MM.1S (cell line): ENCODE measurements around the gene APBB2.

Experiments used
- DNase-seq: peaks from one replicate; pipeline ENCODE4 v3.0.0-alpha.2; 2015
- H2AFZ ChIP-seq: fragments of 300-600 bp; sonication (generic); 2 replicates; pipeline ENCODE4 v1.6.0; 2016; ENCODE audit warnings: antibody characterized with exemption, low read length
- H3F3A ChIP-seq: fragments of 300-600 bp; sonication (generic); 2 replicates; pipeline ENCODE4 v1.6.1; 2016; ENCODE audit warnings: mild to moderate bottlenecking, antibody characterized with exemption, low read length, moderate library complexity, mixed read lengths; ENCODE audit not compliant: insufficient read depth
- H3K27ac ChIP-seq: fragments of 300-600 bp; sonication (generic); 2 replicates; pipeline ENCODE4 v1.5.1; 2016; ENCODE audit warnings: mild to moderate bottlenecking, low read length
- H3K27me3 ChIP-seq: fragments of 300-600 bp; sonication (generic); replicated peaks from 2 replicates; pipeline ENCODE4 v1.6.0; 2016; ENCODE audit warnings: low read length; ENCODE audit not compliant: insufficient read depth
- H3K36me3 ChIP-seq: fragments of 300-600 bp; sonication (generic); replicated peaks from 2 replicates; pipeline ENCODE4 v1.6.1; 2016; ENCODE audit warnings: mild to moderate bottlenecking, low read length, mixed read lengths; ENCODE audit not compliant: insufficient read depth
- H3K4me1 ChIP-seq: fragments of 300-600 bp; sonication (generic); 2 replicates; pipeline ENCODE4 v1.6.1; 2016; ENCODE audit warnings: low read length, mixed read lengths
- H3K4me2 ChIP-seq: fragments of 300-600 bp; sonication (generic); 2 replicates; pipeline ENCODE4 v1.6.0; 2016; ENCODE audit warnings: low read depth, low read length
- H3K4me3 ChIP-seq: fragments of 300-600 bp; sonication (generic); 2 replicates; pipeline ENCODE4 v1.5.1; 2016; ENCODE audit warnings: low read length, mixed read lengths
- H3K79me2 ChIP-seq: fragments of 300-600 bp; sonication (generic); 2 replicates; pipeline ENCODE4 v1.6.1; 2016; ENCODE audit warnings: mixed run types, low read length, mixed read lengths
- H3K9ac ChIP-seq: fragments of 300-600 bp; sonication (generic); 2 replicates; pipeline ENCODE4 v1.6.1; 2016; ENCODE audit warnings: low read length, mixed read lengths
- H3K9me2 ChIP-seq: fragments of 300-600 bp; sonication (generic); replicated peaks from 2 replicates; pipeline ENCODE4 v1.6.1; 2016; ENCODE audit warnings: mild to moderate bottlenecking, low read length, mixed read lengths; ENCODE audit not compliant: insufficient read depth
- H3K9me3 ChIP-seq: fragments of 300-600 bp; sonication (generic); replicated peaks from 2 replicates; pipeline ENCODE4 v1.6.1; 2016; ENCODE audit warnings: mild to moderate bottlenecking, low read length, mixed read lengths; ENCODE audit not compliant: insufficient read depth
- H4K20me1 ChIP-seq: fragments of 300-600 bp; sonication (generic); 2 replicates; pipeline ENCODE4 v1.6.1; 2016; ENCODE audit warnings: mild to moderate bottlenecking, low read length, moderate library complexity, mixed read lengths; ENCODE audit not compliant: insufficient read depth
- EZH2 ChIP-seq: fragments of 300-600 bp; sonication (generic); optimal IDR thresholded peaks from 2 replicates; pipeline ENCODE3; 2017; ENCODE audit warnings: low read depth, mild to moderate bottlenecking, antibody characterized with exemption, low read length, mixed read lengths
- EZH2phosphoT487 ChIP-seq: fragments of 300-600 bp; sonication (generic); IDR thresholded peaks from 2 replicates; pipeline ENCODE4 v1.6.1; 2018; ENCODE audit warnings: antibody characterized with exemption, low read length
- TF ChIP-seq, protein P1 (sequence below): fragments of 300-600 bp; sonication (generic); IDR thresholded peaks from 2 replicates; pipeline ENCODE4 v1.5.1; 2016; ENCODE audit warnings: antibody characterized with exemption, low read length, mixed read lengths

The APBB2 gene

DNA sequence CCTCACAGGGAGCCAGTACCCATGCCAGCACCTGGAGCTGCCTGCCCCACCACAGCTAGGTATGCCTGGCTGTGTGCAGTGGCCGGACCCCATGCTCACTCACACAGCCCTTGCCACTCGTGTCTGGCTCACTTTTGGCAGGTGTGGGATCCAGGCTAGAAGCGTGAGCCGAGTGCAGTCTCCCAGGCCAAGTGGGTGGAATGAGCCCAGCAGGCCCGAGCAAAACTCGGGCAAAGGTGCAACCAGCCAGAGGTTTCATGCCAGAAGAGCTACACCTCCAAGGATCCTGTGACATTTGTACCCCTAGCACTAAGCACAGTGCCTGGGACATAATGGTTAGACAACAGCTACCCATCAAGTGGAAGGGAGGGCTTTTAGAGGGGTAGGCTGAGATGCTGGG is 246.8 kb downstream of the APBB2 start:
- no peak for TF ChIP-seq EZH2
- no peak for TF ChIP-seq EZH2phosphoT487
- TF ChIP-seq, protein P1, sequence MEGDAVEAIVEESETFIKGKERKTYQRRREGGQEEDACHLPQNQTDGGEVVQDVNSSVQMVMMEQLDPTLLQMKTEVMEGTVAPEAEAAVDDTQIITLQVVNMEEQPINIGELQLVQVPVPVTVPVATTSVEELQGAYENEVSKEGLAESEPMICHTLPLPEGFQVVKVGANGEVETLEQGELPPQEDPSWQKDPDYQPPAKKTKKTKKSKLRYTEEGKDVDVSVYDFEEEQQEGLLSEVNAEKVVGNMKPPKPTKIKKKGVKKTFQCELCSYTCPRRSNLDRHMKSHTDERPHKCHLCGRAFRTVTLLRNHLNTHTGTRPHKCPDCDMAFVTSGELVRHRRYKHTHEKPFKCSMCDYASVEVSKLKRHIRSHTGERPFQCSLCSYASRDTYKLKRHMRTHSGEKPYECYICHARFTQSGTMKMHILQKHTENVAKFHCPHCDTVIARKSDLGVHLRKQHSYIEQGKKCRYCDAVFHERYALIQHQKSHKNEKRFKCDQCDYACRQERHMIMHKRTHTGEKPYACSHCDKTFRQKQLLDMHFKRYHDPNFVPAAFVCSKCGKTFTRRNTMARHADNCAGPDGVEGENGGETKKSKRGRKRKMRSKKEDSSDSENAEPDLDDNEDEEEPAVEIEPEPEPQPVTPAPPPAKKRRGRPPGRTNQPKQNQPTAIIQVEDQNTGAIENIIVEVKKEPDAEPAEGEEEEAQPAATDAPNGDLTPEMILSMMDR = no peak
- no peaks in the 10 kb centered on the region for H3K79me2 ChIP-seq
- H3K27me3 ChIP-seq = no peaks in the 10 kb centered on the region
- no peaks in the 10 kb centered on the region for H3K9me2 ChIP-seq
- no peak for DNase-seq
- H3K4me1 ChIP-seq = no peaks in the 10 kb centered on the region
- H3K36me3 ChIP-seq = no peaks in the 10 kb centered on the region
- no peaks in the 10 kb centered on the region for H4K20me1 ChIP-seq
- H3K4me3 ChIP-seq = no peak overlapping the region
- no peak overlapping the region for H3K4me2 ChIP-seq
- no peak overlapping the region for H3K27ac ChIP-seq
- H3F3A ChIP-seq = no peaks in the 10 kb centered on the region
- no peak overlapping the region for H2AFZ ChIP-seq
- no peaks in the 10 kb centered on the region for H3K9me3 ChIP-seq
- H3K9ac ChIP-seq = no peak overlapping the region

GRCh38 chr4:40966091-40966490 is 248.3 kb downstream of the APBB2 start:
- no peak for DNase-seq
- Histone ChIP-seq H3K4me2 (no peak overlapping the region), H3K27ac (no peak overlapping the region), H3K9me2 (no peaks in the 10 kb centered on the region), H3K36me3 (no peaks in the 10 kb centered on the region), H3K4me3 (no peak overlapping the region), H3K79me2 (no peaks in the 10 kb centered on the region), H3F3A (no peaks in the 10 kb centered on the region), H2AFZ (no peak overlapping the region), H4K20me1 (no peaks in the 10 kb centered on the region), H3K9me3 (no peaks in the 10 kb centered on the region), H3K9ac (no peak overlapping the region), H3K27me3 (no peaks in the 10 kb centered on the region), H3K4me1 (no peaks in the 10 kb centered on the region)
- TF ChIP-seq, protein P1 = no peak
- TF ChIP-seq EZH2 = no peak
- TF ChIP-seq EZH2phosphoT487 = no peak

DNA sequence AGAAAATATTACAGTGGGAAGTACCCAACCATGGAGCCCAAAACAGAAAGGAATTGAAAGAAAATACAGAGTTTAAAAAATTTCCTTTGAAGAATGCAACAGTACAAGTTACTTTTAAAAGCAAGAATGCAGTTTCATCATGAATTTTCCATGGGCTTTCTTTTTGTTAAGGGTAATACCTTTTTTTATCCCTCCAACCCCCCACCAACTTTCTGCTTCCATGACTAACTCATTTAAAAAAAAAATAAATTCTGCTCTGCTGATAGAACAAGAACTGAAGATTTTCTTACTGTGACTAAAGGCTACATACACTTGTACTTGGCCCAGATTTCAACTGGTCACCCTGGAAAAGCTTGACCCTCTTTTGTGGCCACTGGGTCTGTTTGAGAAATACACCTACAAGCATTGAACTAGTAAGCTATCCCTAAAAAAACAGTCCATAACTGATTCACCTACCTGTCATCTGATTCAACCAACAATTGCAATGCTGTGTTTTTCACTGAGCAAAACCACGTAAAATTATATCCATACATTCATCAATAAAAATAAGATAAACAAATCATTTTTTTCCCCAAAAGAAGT is 250.4 kb downstream of the APBB2 start:
- TF ChIP-seq EZH2 = no peak
- TF ChIP-seq, protein P1 = no peak
- no peak for TF ChIP-seq EZH2phosphoT487
- no peak for DNase-seq

More for the DNA sequence above, 250.4 kb downstream of the APBB2 start:
- H3K27me3 ChIP-seq = no peaks in the 10 kb centered on the region
- no peaks in the 10 kb centered on the region for H3K9me3 ChIP-seq
- H2AFZ ChIP-seq = no peak overlapping the region
- H3K36me3 ChIP-seq = no peaks in the 10 kb centered on the region
- no peaks in the 10 kb centered on the region for H3K4me1 ChIP-seq
- no peaks in the 10 kb centered on the region for H3K9me2 ChIP-seq
- H3K4me2 ChIP-seq = no peak overlapping the region
- no peaks in the 10 kb centered on the region for H3K79me2 ChIP-seq
- no peak overlapping the region for H3K27ac ChIP-seq
- no peak overlapping the region for H3K9ac ChIP-seq
- no peak overlapping the region for H3K4me3 ChIP-seq
- H4K20me1 ChIP-seq = no peaks in the 10 kb centered on the region
- H3F3A ChIP-seq = no peaks in the 10 kb centered on the region
